Testis (tissue), 2 donors: ENCODE data around the gene CFAP107.

Experiments used
- POLR2A ChIP-seq: fragments of 450-650 bp; IDR thresholded peaks from one replicate; pipeline ENCODE4 v1.6.1; 2017; ENCODE audit warnings: antibody characterized with exemption, mild to moderate bottlenecking, moderate library complexity
- TF ChIP-seq, protein P1 (sequence below), 3 experiments: fragments of 450-650 bp in 2 of 3; fragments of 200-600 bp in 1 of 3; sonication (generic) in 1 of 3; IDR thresholded peaks; one replicate each; pipeline ENCODE4 v1.5.1; 2016 to 2019; ENCODE audit warnings: antibody characterized with exemption in 3 of 3, mild to moderate bottlenecking in 2 of 3, moderate library complexity in 1 of 3

DNA sequence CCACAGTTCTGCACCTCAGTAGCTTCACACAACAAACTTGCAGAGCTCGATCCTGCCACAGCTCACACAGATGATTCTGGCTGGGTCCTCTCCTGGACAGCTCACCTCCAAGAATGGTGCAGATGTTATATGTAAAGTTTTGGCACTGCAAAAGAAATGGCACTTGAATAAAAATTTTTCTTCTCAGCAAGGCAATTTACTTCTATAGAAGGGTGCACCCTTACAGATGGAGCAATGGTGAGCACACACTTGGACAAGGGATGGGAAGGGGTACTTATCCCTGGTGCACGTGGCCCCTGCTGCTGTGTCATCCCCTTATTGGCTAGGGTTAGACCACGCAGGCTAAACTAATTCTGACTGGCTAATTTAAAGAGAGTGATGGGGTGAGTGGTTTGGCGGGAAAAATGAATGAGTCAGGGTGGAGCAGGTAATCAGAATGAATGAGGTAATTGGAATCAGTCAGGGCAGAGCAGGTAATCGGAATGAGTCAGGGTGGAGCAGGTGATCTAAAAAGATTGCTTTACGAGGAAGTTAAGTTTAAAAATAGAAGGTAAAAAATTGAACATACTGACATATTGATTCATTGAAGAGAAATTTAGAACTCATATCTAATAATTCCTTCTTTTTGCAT, 42.1 kb upstream of the CFAP107 start:
- TF ChIP-seq, protein P1, sequence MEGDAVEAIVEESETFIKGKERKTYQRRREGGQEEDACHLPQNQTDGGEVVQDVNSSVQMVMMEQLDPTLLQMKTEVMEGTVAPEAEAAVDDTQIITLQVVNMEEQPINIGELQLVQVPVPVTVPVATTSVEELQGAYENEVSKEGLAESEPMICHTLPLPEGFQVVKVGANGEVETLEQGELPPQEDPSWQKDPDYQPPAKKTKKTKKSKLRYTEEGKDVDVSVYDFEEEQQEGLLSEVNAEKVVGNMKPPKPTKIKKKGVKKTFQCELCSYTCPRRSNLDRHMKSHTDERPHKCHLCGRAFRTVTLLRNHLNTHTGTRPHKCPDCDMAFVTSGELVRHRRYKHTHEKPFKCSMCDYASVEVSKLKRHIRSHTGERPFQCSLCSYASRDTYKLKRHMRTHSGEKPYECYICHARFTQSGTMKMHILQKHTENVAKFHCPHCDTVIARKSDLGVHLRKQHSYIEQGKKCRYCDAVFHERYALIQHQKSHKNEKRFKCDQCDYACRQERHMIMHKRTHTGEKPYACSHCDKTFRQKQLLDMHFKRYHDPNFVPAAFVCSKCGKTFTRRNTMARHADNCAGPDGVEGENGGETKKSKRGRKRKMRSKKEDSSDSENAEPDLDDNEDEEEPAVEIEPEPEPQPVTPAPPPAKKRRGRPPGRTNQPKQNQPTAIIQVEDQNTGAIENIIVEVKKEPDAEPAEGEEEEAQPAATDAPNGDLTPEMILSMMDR (IDR thresholded peaks at IDR 0.05), result no peak
- TF ChIP-seq POLR2A, result no peak
